Mononuclear cell (primary cell): Measurements from ENCODE around the gene ECI2. TPM values are rescaled to one million over a fixed set of nuclear protein-coding genes. Genes with fewer than 3 reads are reported as not detected.

Experiments
- H3K27me3 ChIP-seq: 2 replicates; pipeline ENCODE4 v1.6.0; 2011; ENCODE audit warnings: low read length, control low read depth; ENCODE audit not compliant: insufficient read depth
- H3K4me1 ChIP-seq: 2 replicates; pipeline ENCODE4 v1.5.1; 2011; ENCODE audit warnings: mild to moderate bottlenecking, low read length, control low read depth; ENCODE audit not compliant: insufficient read depth
- H3K4me3 ChIP-seq: 2 replicates; pipeline ENCODE4 v1.5.1; 2011; ENCODE audit warnings: mild to moderate bottlenecking, low read length, moderate library complexity
- H3K9me3 ChIP-seq: 2 replicates; pipeline ENCODE4 v1.5.1; 2011; ENCODE audit warnings: low read depth, mild to moderate bottlenecking, control low read depth, low read length
- total RNA-seq: library from RNA; depleted of rRNA; stranded (reverse); fragments of >200 nt; gene quantifications from one replicate; pipeline ENCODE4 v1.2.3, GENCODE V29; 2012

The ECI2 gene
- total RNA-seq = 14.0 TPM

- Histone ChIP-seq H3K9me3 (no peaks in the 10 kb centered on the region), H3K4me1 (peaks cover 19% of the 10 kb centered on the region), H3K4me3 (peak within 1 kb of the TSS; percentile 79), H3K27me3 (no peaks in the 10 kb centered on the region)
These were observed at the start of gene ECI2 for GRCh38 chr6:4134841-4135664. Gene ECI2 (minus strand): TSS chr6:4135575. CDS start chr6:4135560, 15 bp downstream.

- H3K4me3 ChIP-seq = no peak overlapping the region
- no peaks in the 10 kb centered on the region for H3K9me3 ChIP-seq
- peaks cover 7% of the 10 kb centered on the region for H3K27me3 ChIP-seq
- H3K4me1 ChIP-seq = no peaks in the 10 kb centered on the region
These were observed 45.4 kb upstream of the ECI2 start for GRCh38 chr6:4180652-4181255.

- Histone ChIP-seq H3K27me3 (peaks cover 7% of the 10 kb centered on the region), H3K9me3 (no peaks in the 10 kb centered on the region), H3K4me1 (no peaks in the 10 kb centered on the region), H3K4me3 (no peak overlapping the region)
These were observed 44.7 kb upstream of the ECI2 start for GRCh38 chr6:4179960-4180651.

- Histone ChIP-seq H3K4me1 (no peaks in the 10 kb centered on the region), H3K4me3 (no peak overlapping the region), H3K27me3 (peaks cover 3% of the 10 kb centered on the region)
These were observed 43.5 kb upstream of the ECI2 start for GRCh38 chr6:4178737-4179333.

GRCh38 chr6:4176907-4177306 lies 41.5 kb upstream of the ECI2 start:
- H3K4me3 ChIP-seq = no peak overlapping the region
- no peaks in the 10 kb centered on the region for H3K9me3 ChIP-seq
- H3K4me1 ChIP-seq = no peaks in the 10 kb centered on the region
- H3K27me3 ChIP-seq = no peaks in the 10 kb centered on the region

More at GRCh38 chr6:4178737-4179333, 43.5 kb upstream of the ECI2 start:
- no peaks in the 10 kb centered on the region for H3K9me3 ChIP-seq

- H3K9me3 ChIP-seq = no peaks in the 10 kb centered on the region
- no peaks in the 10 kb centered on the region for H3K27me3 ChIP-seq
- H3K4me3 ChIP-seq = no peak overlapping the region
- no peaks in the 10 kb centered on the region for H3K4me1 ChIP-seq
These were observed 38.7 kb upstream of the ECI2 start for GRCh38 chr6:4174042-4174441.

GRCh38 chr6:4172368-4172767 lies 37.0 kb upstream of the ECI2 start:
- Histone ChIP-seq H3K9me3 (no peaks in the 10 kb centered on the region), H3K4me1 (no peaks in the 10 kb centered on the region), H3K27me3 (no peaks in the 10 kb centered on the region), H3K4me3 (no peak overlapping the region)

GRCh38 chr6:4170297-4170696 lies 34.9 kb upstream of the ECI2 start:
- Histone ChIP-seq H3K9me3 (no peaks in the 10 kb centered on the region), H3K4me1 (no peaks in the 10 kb centered on the region), H3K4me3 (no peak overlapping the region), H3K27me3 (no peaks in the 10 kb centered on the region)

- Histone ChIP-seq H3K9me3 (no peaks in the 10 kb centered on the region), H3K4me3 (no peak overlapping the region), H3K27me3 (no peaks in the 10 kb centered on the region), H3K4me1 (no peaks in the 10 kb centered on the region)
These were observed 33.8 kb upstream of the ECI2 start for GRCh38 chr6:4169028-4169789.

- no peaks in the 10 kb centered on the region for H3K9me3 ChIP-seq
- H3K4me1 ChIP-seq = no peaks in the 10 kb centered on the region
- H3K4me3 ChIP-seq = no peak overlapping the region
- no peaks in the 10 kb centered on the region for H3K27me3 ChIP-seq
These were observed 32.5 kb upstream of the ECI2 start for GRCh38 chr6:4167833-4168232.

- Histone ChIP-seq H3K4me3 (no peak overlapping the region), H3K9me3 (no peaks in the 10 kb centered on the region), H3K4me1 (no peaks in the 10 kb centered on the region), H3K27me3 (no peaks in the 10 kb centered on the region)
These were observed 31.7 kb upstream of the ECI2 start for GRCh38 chr6:4167123-4167522.

- H3K27me3 ChIP-seq = no peaks in the 10 kb centered on the region
- no peaks in the 10 kb centered on the region for H3K9me3 ChIP-seq
- no peaks in the 10 kb centered on the region for H3K4me1 ChIP-seq
- H3K4me3 ChIP-seq = no peak overlapping the region
These were observed 29.1 kb upstream of the ECI2 start for GRCh38 chr6:4164456-4164855.

- Histone ChIP-seq H3K4me1 (no peaks in the 10 kb centered on the region), H3K9me3 (no peaks in the 10 kb centered on the region), H3K27me3 (no peaks in the 10 kb centered on the region), H3K4me3 (no peak overlapping the region)
These were observed 28.7 kb upstream of the ECI2 start for GRCh38 chr6:4164117-4164442.

- no peak overlapping the region for H3K4me3 ChIP-seq
- H3K4me1 ChIP-seq = no peaks in the 10 kb centered on the region
- no peaks in the 10 kb centered on the region for H3K9me3 ChIP-seq
- H3K27me3 ChIP-seq = no peaks in the 10 kb centered on the region
These were observed 28.2 kb upstream of the ECI2 start for GRCh38 chr6:4163408-4164116.
